H1 (cell line): ENCODE results near the gene RBP4. TPM values are rescaled to one million over a fixed set of nuclear protein-coding genes. Genes with fewer than 3 reads are reported as not detected.

Source experiments
- CTCF ChIA-PET: fragments of 300-600 bp; sonication (Branson Sonifier 250); formaldehyde crosslinking; loops from one replicate; lab custom pipeline; 2021; ENCODE audit not compliant: partially characterized antibody; lab: Charles Lee
- POLR2A ChIA-PET: fragments of 300-600 bp; sonication (Branson Sonifier 250); formaldehyde crosslinking; loops from one replicate; lab custom pipeline; 2021; ENCODE audit warnings: inconsistent platforms; ENCODE audit not compliant: partially characterized antibody; lab: Charles Lee
- DNase-seq, 2 experiments: peaks; one replicate each; pipeline versions ENCODE4 v3.0.0 to v3.0.0-alpha.2; 2010 to 2022; ENCODE audit warnings: low spot score in 2 of 2, low read depth in 1 of 2, mixed read lengths in 1 of 2
- FAIRE-seq: peaks from 2 replicates; lab custom pipeline; 2011; peaks lifted over from hg19 to GRCh38; lab: Jason Lieb, UNC
- H2AFZ ChIP-seq: 2 replicates; pipeline ENCODE4 v1.8.1; 2012; ENCODE audit warnings: low read length, inconsistent platforms
- H2AK5ac ChIP-seq: 2 replicates; pipeline ENCODE4 v1.6.1; 2013; ENCODE audit warnings: low read depth, low read length
- H2BK120ac ChIP-seq: replicated peaks from 2 replicates; pipeline ENCODE3; 2013; ENCODE audit warnings: low read depth, low read length, inconsistent platforms
- H2BK12ac ChIP-seq: 2 replicates; pipeline ENCODE4 v1.6.1; 2013; ENCODE audit warnings: low read depth, low read length
- H2BK15ac ChIP-seq: 2 replicates; pipeline ENCODE4 v1.6.1; 2013; ENCODE audit warnings: low read length
- H2BK20ac ChIP-seq: 2 replicates; pipeline ENCODE4 v1.6.1; 2013; ENCODE audit warnings: low read length
- H2BK5ac ChIP-seq: 2 replicates; pipeline ENCODE4 v1.6.1; 2013; ENCODE audit warnings: low read depth, low read length
- H3K14ac ChIP-seq: 2 replicates; pipeline ENCODE4 v1.6.1; 2013; ENCODE audit warnings: inconsistent platforms; ENCODE audit not compliant: insufficient read length
- H3K18ac ChIP-seq: 2 replicates; pipeline ENCODE4 v1.6.1; 2013; ENCODE audit warnings: low read length; ENCODE audit errors: extremely low read depth
- H3K23ac ChIP-seq: 2 replicates; pipeline ENCODE4 v1.6.1; 2013; ENCODE audit warnings: inconsistent platforms; ENCODE audit not compliant: insufficient read length
- H3K23me2 ChIP-seq: 2 replicates; pipeline ENCODE4 v1.6.1; 2013; ENCODE audit warnings: low read depth, low read length
- H3K27ac ChIP-seq: 2 replicates; pipeline ENCODE4 v1.6.1; 2011; ENCODE audit warnings: low read depth, low read length, inconsistent platforms
- H3K27me3 ChIP-seq, 4 experiments: replicated peaks in 1 of 4; 1 replicate in 1 of 4; 2 replicates in 3 of 4; pipeline versions ENCODE4 v1.6.1 to v1.8.1; 2011 to 2013; ENCODE audit warnings: low read length in 3 of 4, mild to moderate bottlenecking in 3 of 4, inconsistent platforms in 2 of 4, mixed read lengths in 2 of 4, moderate library complexity in 1 of 4; ENCODE audit not compliant: control insufficient read depth in 3 of 4, insufficient read depth in 3 of 4; ENCODE audit errors: extremely low read depth in 1 of 4
- H3K36me3 ChIP-seq, 4 experiments: 2 replicates each; pipeline versions ENCODE4 v1.6.1 to v1.8.1; 2011 to 2013; ENCODE audit warnings: mild to moderate bottlenecking in 4 of 4, low read length in 3 of 4, moderate library complexity in 2 of 4, control low read depth in 1 of 4, inconsistent platforms in 1 of 4; ENCODE audit not compliant: insufficient read depth in 4 of 4, control insufficient read depth in 2 of 4
- H3K4ac ChIP-seq: replicated peaks from 2 replicates; pipeline ENCODE3; 2013; ENCODE audit warnings: low read length, low read depth, mixed read lengths, inconsistent platforms; ENCODE audit not compliant: insufficient read length
- H3K4me1 ChIP-seq, 4 experiments: replicated peaks in 1 of 4; 1 replicate in 1 of 4; 2 replicates in 3 of 4; pipeline versions ENCODE4 v1.6.1 to v1.8.1; 2011 to 2013; ENCODE audit warnings: low read length in 3 of 4, inconsistent platforms in 2 of 4, mixed read lengths in 1 of 4; ENCODE audit not compliant: insufficient read depth in 4 of 4, control insufficient read depth in 3 of 4
- H3K4me2 ChIP-seq, 2 experiments: 2 replicates each; pipeline versions ENCODE4 v1.6.1 to v1.8.1; 2011 to 2013; ENCODE audit warnings: low read depth in 2 of 2, low read length in 2 of 2, control low read depth in 1 of 2, inconsistent platforms in 1 of 2, mild to moderate bottlenecking in 1 of 2; ENCODE audit not compliant: insufficient read depth in 1 of 2
- H3K4me3 ChIP-seq, 4 experiments: fragments of 200-600, 300-600 bp in 1 of 4; sonication (generic), shearing (Covaris generic), sonication (Bioruptor Twin) in 1 of 4; 2 replicates each; pipeline versions ENCODE4 v1.5.1 to v1.8.1; 2011 to 2016; ENCODE audit warnings: low read length in 4 of 4, low read depth in 3 of 4, control low read depth in 2 of 4, inconsistent platforms in 2 of 4, mild to moderate bottlenecking in 2 of 4, mixed read lengths in 1 of 4, moderate library complexity in 1 of 4; ENCODE audit not compliant: insufficient read depth in 2 of 4; ENCODE audit errors: extremely low read depth in 1 of 4
- H3K56ac ChIP-seq: replicated peaks from 2 replicates; pipeline ENCODE3; 2013; ENCODE audit warnings: low read depth, mild to moderate bottlenecking, mixed read lengths, low read length, inconsistent platforms; ENCODE audit not compliant: insufficient read length
- H3K79me1 ChIP-seq: 2 replicates; pipeline ENCODE4 v1.6.1; 2013; ENCODE audit warnings: low read depth, low read length, control low read depth
- H3K79me2 ChIP-seq, 2 experiments: 2 replicates each; pipeline versions ENCODE4 v1.6.1 to v1.8.1; 2012 to 2013; ENCODE audit warnings: low read length in 2 of 2, mild to moderate bottlenecking in 2 of 2, inconsistent platforms in 1 of 2; ENCODE audit not compliant: insufficient read depth in 2 of 2, control insufficient read depth in 1 of 2
- H3K9ac ChIP-seq, 4 experiments: replicated peaks in 1 of 4; 1 replicate in 1 of 4; 2 replicates in 3 of 4; pipeline versions ENCODE4 v1.6.1 to v1.8.1; 2011 to 2013; ENCODE audit warnings: low read depth in 3 of 4, low read length in 3 of 4, control low read depth in 2 of 4, mild to moderate bottlenecking in 2 of 4, moderate library complexity in 2 of 4, inconsistent platforms in 1 of 4; ENCODE audit errors: extremely low read depth in 1 of 4
- H3K9me3 ChIP-seq, 2 experiments: 2 replicates each; pipeline versions ENCODE4 v1.6.1 to v1.8.1; 2012 to 2013; ENCODE audit warnings: mild to moderate bottlenecking in 2 of 2, moderate library complexity in 2 of 2, control low read depth in 1 of 2, inconsistent platforms in 1 of 2, low read depth in 1 of 2, low read length in 1 of 2, mixed read lengths in 1 of 2; ENCODE audit not compliant: insufficient read depth in 2 of 2
- H4K20me1 ChIP-seq, 2 experiments: replicated peaks in 1 of 2; 2 replicates each; pipeline versions ENCODE3 to v1.8.1; 2011 to 2013; ENCODE audit warnings: inconsistent platforms in 2 of 2, low read length in 2 of 2, mild to moderate bottlenecking in 1 of 2; ENCODE audit not compliant: insufficient read depth in 2 of 2, control insufficient read depth in 1 of 2
- H4K5ac ChIP-seq: 2 replicates; pipeline ENCODE4 v1.6.1; 2013; ENCODE audit warnings: low read length, low read depth, mixed read lengths, inconsistent platforms; ENCODE audit not compliant: insufficient read length
- H4K8ac ChIP-seq: 2 replicates; pipeline ENCODE4 v1.8.0; 2013; ENCODE audit warnings: mild to moderate bottlenecking, moderate library complexity, low read length, inconsistent platforms; ENCODE audit not compliant: insufficient read depth; ENCODE audit errors: extremely low read depth
- H4K91ac ChIP-seq: replicated peaks from 2 replicates; pipeline ENCODE3; 2013; ENCODE audit warnings: low read length, mixed read lengths, inconsistent platforms; ENCODE audit not compliant: insufficient read length
- BCL11A ChIP-seq, 2 experiments: IDR thresholded peaks; one replicate each; pipeline ENCODE4 v1.6.1; 2011; ENCODE audit warnings: low read depth in 2 of 2, low read length in 2 of 2, mild to moderate bottlenecking in 2 of 2
- CREB1 ChIP-seq: IDR thresholded peaks from 2 replicates; pipeline ENCODE4 v1.6.1; 2012; ENCODE audit warnings: inconsistent platforms
- CTCF ChIP-seq, 3 experiments: IDR thresholded peaks; 1 replicate in 2 of 3; 2 replicates in 1 of 3; pipeline versions ENCODE4 v1.5.1 to v1.6.1; 2011; ENCODE audit warnings: low read length in 3 of 3, mild to moderate bottlenecking in 3 of 3, inconsistent platforms in 2 of 3, low read depth in 1 of 3, moderate library complexity in 1 of 3; ENCODE audit not compliant: insufficient read depth in 1 of 3; ENCODE audit errors: control extremely low read depth in 1 of 3
- EZH2 ChIP-seq: fragments of 200-600 bp; sonication (generic); IDR thresholded peaks from 2 replicates; pipeline ENCODE4 v1.7.1; 2012; ENCODE audit warnings: low read depth, mild to moderate bottlenecking, moderate library complexity, low read length, inconsistent platforms; ENCODE audit not compliant: severe bottlenecking
- JUND ChIP-seq: IDR thresholded peaks from 2 replicates; pipeline ENCODE4 v1.6.1; 2011; ENCODE audit warnings: mild to moderate bottlenecking, improper control_type of control experiment, low read length
- SIRT6 ChIP-seq: IDR thresholded peaks from one replicate; pipeline ENCODE4 v1.7.1; 2012; ENCODE audit warnings: low read length, inconsistent platforms
- TAF1 ChIP-seq: IDR thresholded peaks from 2 replicates; pipeline ENCODE4 v1.6.1; 2011; ENCODE audit warnings: mild to moderate bottlenecking, low read depth, low read length
- TCF12 ChIP-seq: IDR thresholded peaks from 2 replicates; pipeline ENCODE4 v1.6.1; 2011; ENCODE audit warnings: low read depth, mild to moderate bottlenecking, low read length
- TEAD4 ChIP-seq: IDR thresholded peaks from 2 replicates; pipeline ENCODE4 v1.6.1; 2012; ENCODE audit warnings: low read depth, low read length, inconsistent platforms, mixed read lengths
- YY1 ChIP-seq: IDR thresholded peaks from 2 replicates; pipeline ENCODE4 v1.6.1; 2011; ENCODE audit warnings: low read depth, mild to moderate bottlenecking, low read length
- ZNF274 ChIP-seq: IDR thresholded peaks from 2 replicates; pipeline ENCODE4 v1.7.0; 2012; ENCODE audit warnings: low read length, borderline replicate concordance; ENCODE audit errors: extremely low read depth
- WGBS, 2 experiments: shearing (Covaris generic) in 1 of 2; methylation state at CpG; one replicate each; pipeline versions ENCODE4 v1.1.6 to v1.1.7; 2013 to 2015; ENCODE audit warnings: low lambda C conversion rate in 2 of 2, mixed read lengths in 2 of 2, inconsistent platforms in 1 of 2, low coverage in 1 of 2, missing lambda C conversion rate in 1 of 2; ENCODE audit not compliant: insufficient replicate concordance in 2 of 2, insufficient coverage in 1 of 2, insufficient read length in 1 of 2; ENCODE audit errors: extremely low coverage in 1 of 2, missing lambda C conversion rate in 1 of 2; 5-methylcytosine and 5-hydroxymethylcytosine counted together
- polyA plus RNA-seq, 7 experiments: library from polyadenylated mRNA; depleted of rRNA in 3 of 7; stranded (reverse) in 5 of 7; unstranded in 2 of 7; fragments of >200 nt in 5 of 7; fragments of 200-250 nt in 2 of 7; gene quantifications; 1 replicate in 5 of 7; 2 replicates in 1 of 7; 4 replicates in 1 of 7; pipeline versions ENCODE4 v1.2.1 to v1.2.3, GENCODE V29; 2011 to 2013; ENCODE audit warnings: missing spikeins in 2 of 7, mixed read lengths in 2 of 7
- total RNA-seq: library from RNA; stranded (reverse); fragmentation: NEBNext Ultra II Directional; extraction: Animal tissue kit (Norgen Biotek cat#: 25700); gene quantifications from 2 replicates; pipeline ENCODE4 v1.2.1, GENCODE V29; 2021

The RBP4 gene
- total and polyA plus RNA-seq, 2 of the 8 experiments (the other 6 are each of a cell fraction or from before 2014, with no cell fraction given), result 0.42 to 0.97 TPM

GRCh38 chr10:93591065-93591808 is 9.8 kb downstream of the RBP4 start:
- no peak overlapping the region for H3K14ac ChIP-seq
- H3K79me2 ChIP-seq, result no peaks in the 10 kb centered on the region
- H2BK15ac ChIP-seq, result no peak overlapping the region
- ChIA-PET CTCF (interaction anchor here (1.3 to 1.7 kb wide), 3 partner anchors 11 to 37 kb away, joined by 3 to 10 read pairs (median 4); no protein-coding TSS in a partner anchor), POLR2A (interaction anchor here (0.6 kb wide), 1 partner anchor 1088 kb away, joined by 3 read pairs; no protein-coding TSS in a partner anchor)
- no peak overlapping the region for H2BK20ac ChIP-seq
- H3K4me2 ChIP-seq, result no peak overlapping the region
- H2BK5ac ChIP-seq, result no peak overlapping the region
- H4K91ac ChIP-seq, result no peak overlapping the region
- no peak overlapping the region for H2BK120ac ChIP-seq
- FAIRE-seq (no peak), DNase-seq (no peak)
- no peak overlapping the region for H4K8ac ChIP-seq
- H3K4ac ChIP-seq, result peak overlapping the region; percentile 48
- H3K4me1 ChIP-seq, result peaks cover 3 to 5% (median 4%) of the 10 kb centered on the region in 4 experiments; a peak in 6 of 7 replicates
- H4K20me1 ChIP-seq, result no peaks in the 10 kb centered on the region
- no peak overlapping the region for H2BK12ac ChIP-seq
- H2AK5ac ChIP-seq, result no peak overlapping the region
- 0 out of 2 replicates have a peak overlapping the region, but pooled peaks have one; percentile 4 for H2AFZ ChIP-seq
- 71% methylated on average over 8 of the region's 8 CpGs; no CpG with 5 or more reads in 1 of the 2 experiments for WGBS, 2 experiments
- no peak overlapping the region for H3K56ac ChIP-seq
- H3K27me3 ChIP-seq, result peaks cover 0 to 1% (median 0%) of the 10 kb centered on the region in 4 experiments; a peak in 2 of 7 replicates
- H3K79me1 ChIP-seq, result no peaks in the 10 kb centered on the region
- no peak overlapping the region for H3K9ac ChIP-seq
- no peak overlapping the region for H3K4me3 ChIP-seq
- H3K9me3 ChIP-seq, result no peaks in the 10 kb centered on the region
- no peak overlapping the region for H4K5ac ChIP-seq
- H3K23ac ChIP-seq, result no peak overlapping the region
- no peaks in the 10 kb centered on the region for H3K23me2 ChIP-seq
- H3K18ac ChIP-seq, result no peak overlapping the region
- H3K27ac ChIP-seq, result no peak overlapping the region
- H3K36me3 ChIP-seq, result no peaks in the 10 kb centered on the region
- TF ChIP-seq CTCF (IDR thresholded peaks at IDR 0.05; ENCODE audit: control extremely low read depth in 1 of 3, insufficient read depth in 1 of 3, low read depth in 1 of 3, low read length in 3 of 3) (no peak), SIRT6 (no peak), ZNF274 (no peak), EZH2 (no peak), YY1 (no peak), TCF12 (no peak), JUND (no peak), TAF1 (no peak), CREB1 (no peak), BCL11A (IDR thresholded peaks at IDR 0.05; ENCODE audit: low read depth in 2 of 2, low read length in 2 of 2) (no peak), TEAD4 (no peak)
